ENCODE data around the gene ERICH2. TPM values are rescaled to one million over a fixed set of nuclear protein-coding genes. Genes with fewer than 3 reads are reported as not detected.

ERICH2 gene
- total and polyA plus RNA-seq, 9 donors: 0.23 to 3.2 (median 1.3) TPM; not detected in 1

- no peaks in the 10 kb centered on the region for H3K4me1 ChIP-seq (ENCODE audit: insufficient read depth)
- intact Hi-C loops (cut with DNase I): no loop called here
- no peaks in the 10 kb centered on the region for H3K36me3 ChIP-seq
- no peak for DNase-seq
- WGBS, 3 donors: 61 to 65% (median 63%) methylated on average over 3 of the region's 3 CpGs
- no peak overlapping the region for H3K27ac ChIP-seq
- H3K27me3 ChIP-seq: no peaks in the 10 kb centered on the region
- H3K4me3 ChIP-seq: no peak overlapping the region
- no peaks in the 10 kb centered on the region for H3K9me3 ChIP-seq
- no peak for TF ChIP-seq EP300 (IDR thresholded peaks at IDR 0.05)
- TF ChIP-seq CTCF (IDR thresholded peaks at IDR 0.05): no peak
- TF ChIP-seq POLR2A (IDR thresholded peaks at IDR 0.05): no peak
These were observed 31.1 kb upstream of the ERICH2 start for GRCh38 chr2:170739048-170739447.

- intact Hi-C loops (cut with DNase I): no loop called here
These were observed 30.6 kb upstream of the ERICH2 start for GRCh38 chr2:170739507-170740046.

DNA sequence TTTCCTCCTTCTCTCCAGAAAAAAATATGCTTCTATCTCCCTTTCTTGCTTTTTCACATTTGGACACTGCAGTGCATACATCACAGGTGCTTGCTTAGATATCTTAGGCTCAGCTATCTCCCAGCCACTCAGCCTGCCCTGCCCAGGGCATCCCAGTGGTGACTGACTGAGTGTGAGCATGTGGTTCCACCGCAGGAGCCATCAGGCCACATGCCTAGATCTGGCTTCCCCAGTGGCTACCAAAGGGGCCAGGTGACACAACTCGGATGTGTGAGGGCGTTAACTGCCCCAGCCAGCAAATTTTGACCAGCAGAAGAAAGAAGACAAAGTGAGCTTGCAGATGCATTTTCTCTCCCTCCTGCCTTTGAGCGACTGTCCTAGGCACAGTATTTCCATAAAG, 29.5 kb upstream of the ERICH2 start:
- no peak for DNase-seq
- TF ChIP-seq POLR2A (IDR thresholded peaks at IDR 0.05) (no peak), EP300 (IDR thresholded peaks at IDR 0.05) (no peak), CTCF (IDR thresholded peaks at IDR 0.05) (no peak)
- Histone ChIP-seq H3K36me3 (no peaks in the 10 kb centered on the region), H3K4me1 (ENCODE audit: insufficient read depth) (no peaks in the 10 kb centered on the region), H3K27me3 (no peaks in the 10 kb centered on the region), H3K9me3 (no peaks in the 10 kb centered on the region), H3K4me3 (no peak overlapping the region), H3K27ac (no peak overlapping the region)
- WGBS, 3 donors: 73 to 82% (median 73%) methylated on average over 4 of the region's 4 CpGs
- intact Hi-C loops (cut with DNase I): no loop called here

More at GRCh38 chr2:170739507-170740046, 30.6 kb upstream of the ERICH2 start:
- no peaks in the 10 kb centered on the region for H3K9me3 ChIP-seq
- H3K4me1 ChIP-seq (ENCODE audit: insufficient read depth): no peaks in the 10 kb centered on the region
- H3K4me3 ChIP-seq: no peak overlapping the region
- DNase-seq: no peak
- H3K27me3 ChIP-seq: no peaks in the 10 kb centered on the region
- no peaks in the 10 kb centered on the region for H3K36me3 ChIP-seq
- H3K27ac ChIP-seq: no peak overlapping the region
- 87 to 90% (median 89%) methylated on average over 3 of the region's 3 CpGs for WGBS, 3 donors
- TF ChIP-seq POLR2A (IDR thresholded peaks at IDR 0.05) (no peak), CTCF (IDR thresholded peaks at IDR 0.05) (no peak), EP300 (IDR thresholded peaks at IDR 0.05) (no peak)

DNA sequence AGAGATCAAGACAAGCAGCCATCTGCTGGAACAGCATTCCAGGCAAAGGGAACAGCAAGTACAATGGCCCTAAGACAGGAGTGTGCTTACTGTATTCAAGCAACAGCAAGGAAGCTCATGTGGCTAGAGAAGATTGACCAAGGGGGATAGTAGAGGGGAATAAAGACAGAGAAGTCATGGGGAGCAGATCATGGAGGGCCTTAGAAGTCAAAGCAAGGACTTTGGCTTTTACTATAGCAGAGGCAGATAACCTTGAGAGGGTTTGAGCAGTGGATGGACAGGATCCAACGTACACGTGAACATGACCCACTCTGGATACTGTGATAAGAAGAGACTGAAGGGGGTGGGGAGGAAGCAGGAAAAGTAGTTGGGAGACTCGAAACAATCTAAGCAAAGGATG, 28.2 kb upstream of the ERICH2 start:
- no peak for TF ChIP-seq CTCF (IDR thresholded peaks at IDR 0.05)
- no peak for TF ChIP-seq POLR2A (IDR thresholded peaks at IDR 0.05)
- no peak for TF ChIP-seq EP300 (IDR thresholded peaks at IDR 0.05)
- Histone ChIP-seq H3K27me3 (no peaks in the 10 kb centered on the region), H3K27ac (no peak overlapping the region), H3K9me3 (no peaks in the 10 kb centered on the region), H3K4me3 (no peak overlapping the region), H3K36me3 (no peaks in the 10 kb centered on the region), H3K4me1 (ENCODE audit: insufficient read depth) (no peaks in the 10 kb centered on the region)
- intact Hi-C loops (cut with DNase I): no loop called here
- no peak for DNase-seq
- WGBS, 3 donors: 76 to 92% (median 88%) methylated on average over 3 of the region's 3 CpGs

Data from ovary (tissue), 9 donors.